ENCODE results near the gene LY9. TPM values are rescaled to one million over a fixed set of nuclear protein-coding genes. Genes with fewer than 3 reads are reported as not detected.

Gene LY9
- polyA plus RNA-seq, 2 of the 4 experiments (the other 2 are of a cell fraction): 0.05 to 0.19 TPM

GRCh38 chr1:160808289-160808688, 12.3 kb downstream of the LY9 start:
- ChIA-PET POLR2A (no interaction called here), CTCF (interaction anchor here (1.4 kb wide), 1 partner anchor 29 kb away, joined by 4 read pairs; no protein-coding TSS in a partner anchor)
- Histone ChIP-seq H3K9me3 (peaks cover 26% of the 10 kb centered on the region), H3K4me2 (no peak overlapping the region), H3K27ac (no peak overlapping the region), H3K4me3 (no peak overlapping the region), H3K4me1 (peaks cover 6% of the 10 kb centered on the region)
- TF ChIP-seq, protein P1, sequence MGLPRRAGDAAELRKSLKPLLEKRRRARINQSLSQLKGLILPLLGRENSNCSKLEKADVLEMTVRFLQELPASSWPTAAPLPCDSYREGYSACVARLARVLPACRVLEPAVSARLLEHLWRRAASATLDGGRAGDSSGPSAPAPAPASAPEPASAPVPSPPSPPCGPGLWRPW (IDR thresholded peaks at IDR 0.05): no peak
- TF ChIP-seq HDAC2 (IDR thresholded peaks at IDR 0.05): no peak
- TF ChIP-seq POLR2AphosphoS2 (conservative IDR thresholded peaks at IDR 0.05; ENCODE audit: low read length): no peak
- TF ChIP-seq TP53 (CRISPR knock-in tag; IDR thresholded peaks at IDR 0.05): no peak
- TF ChIP-seq FOSL2 (IDR thresholded peaks at IDR 0.05): no peak
- TF ChIP-seq FOSL2 (CRISPR knock-in tag; IDR thresholded peaks at IDR 0.05): no peak
- no peak for TF ChIP-seq CBX8 (IDR thresholded peaks at IDR 0.05)
- TF ChIP-seq EP300 (IDR thresholded peaks at IDR 0.05): no peak
- no peak for TF ChIP-seq MAFK (IDR thresholded peaks at IDR 0.05; ENCODE audit: partially characterized antibody)
- TF ChIP-seq NFE2L2 (conservative IDR thresholded peaks at IDR 0.05; ENCODE audit: low read length): no peak
- TF ChIP-seq HOXB5 (CRISPR knock-in tag; IDR thresholded peaks at IDR 0.05): no peak
- TF ChIP-seq KDM1A (IDR thresholded peaks at IDR 0.05; ENCODE audit: low read depth): no peak
- TF ChIP-seq MAZ (IDR thresholded peaks at IDR 0.05; ENCODE audit: borderline replicate concordance, low read depth, low read length): no peak
- TF ChIP-seq JUN (IDR thresholded peaks at IDR 0.05): no peak
- no peak for TF ChIP-seq GATA3 (IDR thresholded peaks at IDR 0.05; ENCODE audit: borderline replicate concordance)
- TF ChIP-seq HMGXB4 (CRISPR knock-in tag; IDR thresholded peaks at IDR 0.05; ENCODE audit: borderline replicate concordance): no peak
- TF ChIP-seq, protein P2, sequence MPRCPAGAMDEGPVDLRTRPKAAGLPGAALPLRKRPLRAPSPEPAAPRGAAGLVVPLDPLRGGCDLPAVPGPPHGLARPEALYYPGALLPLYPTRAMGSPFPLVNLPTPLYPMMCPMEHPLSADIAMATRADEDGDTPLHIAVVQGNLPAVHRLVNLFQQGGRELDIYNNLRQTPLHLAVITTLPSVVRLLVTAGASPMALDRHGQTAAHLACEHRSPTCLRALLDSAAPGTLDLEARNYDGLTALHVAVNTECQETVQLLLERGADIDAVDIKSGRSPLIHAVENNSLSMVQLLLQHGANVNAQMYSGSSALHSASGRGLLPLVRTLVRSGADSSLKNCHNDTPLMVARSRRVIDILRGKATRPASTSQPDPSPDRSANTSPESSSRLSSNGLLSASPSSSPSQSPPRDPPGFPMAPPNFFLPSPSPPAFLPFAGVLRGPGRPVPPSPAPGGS (IDR thresholded peaks at IDR 0.05): no peak
- no peak for TF ChIP-seq CHD4 (IDR thresholded peaks at IDR 0.05; ENCODE audit: borderline replicate concordance)
- TF ChIP-seq RCOR1 (IDR thresholded peaks at IDR 0.05; ENCODE audit: low read depth, low read length): no peak
- TF ChIP-seq POLR2A (IDR thresholded peaks at IDR 0.05; ENCODE audit: low read length): no peak
- TF ChIP-seq ELK1 (IDR thresholded peaks at IDR 0.05; ENCODE audit: low read depth, low read length): no peak
- no peak for ATAC-seq
- no peak for FAIRE-seq
- no peak for DNase-seq (ENCODE audit: low read depth in 1 of 2, low spot score in 1 of 2)
- 71% methylated on average over 3 of the region's 3 CpGs for WGBS (ENCODE audit: missing lambda C conversion rate)

DNA sequence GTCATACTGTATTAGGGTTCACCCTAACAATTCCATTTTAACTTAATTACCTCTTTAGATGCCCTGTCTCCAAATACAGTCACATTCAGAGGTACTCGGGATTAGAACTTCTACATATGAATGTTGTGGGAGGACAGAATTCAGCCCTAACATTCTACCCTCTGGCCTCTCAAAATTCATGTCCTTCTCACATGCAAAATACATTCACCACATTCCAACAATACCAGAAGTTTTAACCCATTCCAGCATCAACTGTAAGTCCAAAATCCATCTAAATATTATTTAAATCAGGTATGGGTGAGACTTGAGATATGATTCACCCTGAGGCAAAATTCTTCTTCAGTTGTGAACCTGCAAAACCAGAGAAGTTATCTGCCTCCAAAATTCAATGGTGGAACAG, 14.5 kb downstream of the LY9 start:
- CTCF ChIA-PET: no interaction called here
- ATAC-seq: no peak
- DNase-seq (ENCODE audit: low read depth in 1 of 2, low spot score in 1 of 2): no peak
- peaks cover 13% of the 10 kb centered on the region for H3K4me1 ChIP-seq
- H3K9me3 ChIP-seq: peaks cover 22% of the 10 kb centered on the region
- no peak overlapping the region for H3K4me2 ChIP-seq
- POLR2A ChIA-PET: no interaction called here
- no peak overlapping the region for H3K27ac ChIP-seq
- H3K4me3 ChIP-seq: no peak overlapping the region
- no peak for TF ChIP-seq GATA3 (IDR thresholded peaks at IDR 0.05; ENCODE audit: borderline replicate concordance)
- FAIRE-seq: no peak
- 77% methylated on average over 1 of the region's 1 CpG for WGBS (ENCODE audit: missing lambda C conversion rate)

- ChIA-PET POLR2A (no interaction called here), CTCF (interaction anchor here (0.8 kb wide), 1 partner anchor 136 kb away, joined by 3 read pairs; no protein-coding TSS in a partner anchor)
- DNase-seq (ENCODE audit: low read depth in 1 of 2, low spot score in 1 of 2) (no peak), FAIRE-seq (no peak), ATAC-seq (no peak)
- peaks cover 21% of the 10 kb centered on the region for H3K9me3 ChIP-seq
- TF ChIP-seq MAFK (IDR thresholded peaks at IDR 0.05; ENCODE audit: partially characterized antibody): peak; percentile 80
- TF ChIP-seq ATOH8 (CRISPR knock-in tag; IDR thresholded peaks at IDR 0.05; ENCODE audit: low read depth): no peak
- no peak overlapping the region for H3K4me3 ChIP-seq
- peaks cover 13% of the 10 kb centered on the region for H3K4me1 ChIP-seq
- H3K27ac ChIP-seq: no peak overlapping the region; a peak in 1 of 6 replicates
- whole genome bisulfite sequencing (ENCODE audit: missing lambda C conversion rate): 86% methylated on average over 2 of the region's 2 CpGs
- H3K4me2 ChIP-seq: no peak overlapping the region
Measured at GRCh38 chr1:160811147-160811546, 15.2 kb downstream of the LY9 start.
